ENCODE results near the gene WASF3.

WASF3 gene

GRCh38 chr13:26548205-26548765 lies 9.2 kb upstream of the WASF3 start:
- no peak for DNase-seq

GRCh38 chr13:26549713-26550112 lies 7.8 kb upstream of the WASF3 start:
- DNase-seq = no peak

- DNase-seq = no peak
Measured at GRCh38 chr13:26551255-26551860, 6.1 kb upstream of the WASF3 start.

GRCh38 chr13:26555413-26555812 lies 2.1 kb upstream of the WASF3 start:
- DNase-seq = no peak

- DNase-seq = no peak
Measured at GRCh38 chr13:26557051-26557392, 461 bp upstream of the WASF3 start.

- no peak for DNase-seq
Measured at GRCh38 chr13:26558074-26558805, 757 bp downstream of the WASF3 start.

GRCh38 chr13:26558987-26559386 lies 1.5 kb downstream of the WASF3 start:
- DNase-seq = no peak

GRCh38 chr13:26560456-26560855 lies 3.0 kb downstream of the WASF3 start:
- no peak for DNase-seq

- DNase-seq = no peak
Measured at GRCh38 chr13:26561067-26561466, 3.6 kb downstream of the WASF3 start.

- DNase-seq = no peak
Measured at GRCh38 chr13:26561651-26562511, 4.4 kb downstream of the WASF3 start.

GRCh38 chr13:26562512-26562890 lies 5.0 kb downstream of the WASF3 start:
- DNase-seq = no peak

GRCh38 chr13:26563713-26564112 lies 6.2 kb downstream of the WASF3 start:
- no peak for DNase-seq

GRCh38 chr13:26568132-26568815 lies 10.8 kb downstream of the WASF3 start:
- DNase-seq = no peak

GRCh38 chr13:26571518-26571917 lies 14.0 kb downstream of the WASF3 start:
- no peak for DNase-seq

GRCh38 chr13:26575244-26575643 lies 17.8 kb downstream of the WASF3 start:
- DNase-seq = no peak

- no peak for DNase-seq
Measured at GRCh38 chr13:26579580-26579979, 22.1 kb downstream of the WASF3 start.

- no peak for DNase-seq
Measured at GRCh38 chr13:26583662-26584061, 26.2 kb downstream of the WASF3 start.

- DNase-seq = no peak
Measured at GRCh38 chr13:26584713-26585112, 27.2 kb downstream of the WASF3 start.

- DNase-seq = no peak
Measured at GRCh38 chr13:26585136-26585535, 27.7 kb downstream of the WASF3 start.

GRCh38 chr13:26587251-26587650 lies 29.8 kb downstream of the WASF3 start:
- no peak for DNase-seq

GRCh38 chr13:26589226-26589625 lies 31.7 kb downstream of the WASF3 start:
- DNase-seq = no peak

GRCh38 chr13:26589754-26590153 lies 32.3 kb downstream of the WASF3 start:
- DNase-seq = peak; percentile 2

- DNase-seq = no peak
Measured at GRCh38 chr13:26590379-26590778, 32.9 kb downstream of the WASF3 start.

Measured in OCI-M1 (cell line).